LHCN-M2 (cell line): ENCODE measurements around the gene FGF5. TPM values are rescaled to one million over a fixed set of nuclear protein-coding genes. Genes with fewer than 3 reads are reported as not detected.

Experiments used
- DNase-seq: peaks from one replicate; pipeline ENCODE4 v3.0.0-alpha.2; 2012; ENCODE audit warnings: low read depth
- total RNA-seq: library from RNA; depleted of rRNA; stranded (reverse); fragments of >200 nt; gene quantifications from 2 replicates; pipeline ENCODE4 v1.2.3, GENCODE V29; 2014; rRNA removed

FGF5 gene
- total RNA-seq, 1 experiment from 2014 or later: 7.9 TPM

- DNase-seq: peak; percentile 91
Measured at GRCh38 chr4:80335554-80336358, 69.3 kb downstream of the FGF5 start, which contains the start of gene CFAP299. Gene CFAP299, plus strand, starts transcription at chr4:80335730.

- peak; percentile 17 for DNase-seq
Measured at GRCh38 chr4:80336582-80336981, 70.1 kb downstream of the FGF5 start.

GRCh38 chr4:80340036-80340435, 73.6 kb downstream of the FGF5 start:
- peak; percentile 11 for DNase-seq

Other genes starting within 250 kb of the FGF5 start
- 204 and 216 TPM in 2 replicates for gene ANTXR2, start 193.4 kb upstream of the FGF5 start, total RNA-seq
- 74.3 and 86.8 TPM in 2 replicates for gene PRDM8, start 69.2 kb upstream of the FGF5 start, total RNA-seq
- gene CFAP299, start 69.1 kb downstream of the FGF5 start, total RNA-seq: 0.71 and 1.3 TPM in 2 replicates